ENCODE results near the gene SUN1. TPM values are rescaled to one million over a fixed set of nuclear protein-coding genes. Genes with fewer than 3 reads are reported as not detected.

SUN1 gene
- total RNA-seq, 3 donors from 2014 or later = 153 to 189 (median 160) TPM

- peak in 1 of 2 donors; percentile 30 for DNase-seq (ENCODE audit: low spot score in 2 of 2)
- no peak overlapping the region for H3K27ac ChIP-seq
- no peaks in the 10 kb centered on the region for H3K9me3 ChIP-seq
- no peak overlapping the region for H3K4me3 ChIP-seq
- intact Hi-C loops (cut with DNase I; ENCODE audit: low total_unique reads) = no loop called here
- H3K4me1 ChIP-seq = no peaks in the 10 kb centered on the region
- H3K36me3 ChIP-seq = no peaks in the 10 kb centered on the region
- H3K27me3 ChIP-seq = no peaks in the 10 kb centered on the region
- TF ChIP-seq CTCF (IDR thresholded peaks at IDR 0.05) = no peak
- no peak for TF ChIP-seq POLR2A (IDR thresholded peaks at IDR 0.05)
- no peak for TF ChIP-seq POLR2AphosphoS5 (IDR thresholded peaks at IDR 0.05)
These were observed 85.8 kb downstream of the SUN1 start for GRCh38 chr7:918118-918425.

- H3K4me3 ChIP-seq = no peak overlapping the region
- no peaks in the 10 kb centered on the region for H3K4me1 ChIP-seq
- H3K27me3 ChIP-seq = no peaks in the 10 kb centered on the region
- peak in 1 of 2 donors; percentile 50 for DNase-seq (ENCODE audit: low spot score in 2 of 2)
- H3K27ac ChIP-seq = no peak overlapping the region
- no peaks in the 10 kb centered on the region for H3K36me3 ChIP-seq
- H3K9me3 ChIP-seq = no peaks in the 10 kb centered on the region
- intact Hi-C loops (cut with DNase I; ENCODE audit: low total_unique reads) = no loop called here
- no peak for TF ChIP-seq POLR2A (IDR thresholded peaks at IDR 0.05)
- TF ChIP-seq POLR2AphosphoS5 (IDR thresholded peaks at IDR 0.05) = no peak
These were observed 86.3 kb downstream of the SUN1 start for GRCh38 chr7:918441-919113.

GRCh38 chr7:919114-919442, 86.8 kb downstream of the SUN1 start:
- no peak overlapping the region for H3K27ac ChIP-seq
- no peaks in the 10 kb centered on the region for H3K4me1 ChIP-seq
- DNase-seq (ENCODE audit: low spot score in 2 of 2) = peak in 1 of 2 donors; percentile 12

DNA sequence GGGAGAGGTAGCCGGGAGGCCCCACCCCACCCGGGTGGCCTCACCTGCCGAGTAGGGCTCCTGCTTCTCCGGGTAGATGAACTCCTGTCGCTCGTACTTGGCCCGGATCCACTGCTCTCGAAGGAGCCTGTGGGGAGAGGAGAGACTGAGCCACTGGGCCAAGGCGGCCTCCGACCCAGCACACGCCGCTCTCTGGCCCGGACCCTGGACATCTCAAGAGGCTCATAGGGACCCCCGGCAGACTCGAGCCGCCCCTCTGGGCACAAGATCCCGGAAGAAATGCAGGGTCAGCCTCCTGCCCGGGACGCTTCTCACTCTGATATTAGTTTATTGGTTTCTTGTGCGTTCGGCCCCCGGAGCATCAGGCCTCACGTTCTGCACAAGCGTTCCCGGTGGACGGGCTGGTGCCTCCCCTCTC, 87.7 kb downstream of the SUN1 start:
- H3K4me1 ChIP-seq = no peaks in the 10 kb centered on the region
- intact Hi-C loops (cut with DNase I; ENCODE audit: low total_unique reads) = loop anchor here (5.0 kb wide), 1 partner anchor 432 kb away; no protein-coding TSS in a partner anchor

More at GRCh38 chr7:919114-919442, 86.8 kb downstream of the SUN1 start:
- H3K36me3 ChIP-seq = no peaks in the 10 kb centered on the region
- TF ChIP-seq POLR2AphosphoS5 (IDR thresholded peaks at IDR 0.05) (no peak), POLR2A (IDR thresholded peaks at IDR 0.05) (no peak), CTCF (IDR thresholded peaks at IDR 0.05) (no peak)
- no peaks in the 10 kb centered on the region for H3K27me3 ChIP-seq
- intact Hi-C loops (cut with DNase I; ENCODE audit: low total_unique reads) = no loop called here
- no peaks in the 10 kb centered on the region for H3K9me3 ChIP-seq
- H3K4me3 ChIP-seq = no peak overlapping the region

DNA sequence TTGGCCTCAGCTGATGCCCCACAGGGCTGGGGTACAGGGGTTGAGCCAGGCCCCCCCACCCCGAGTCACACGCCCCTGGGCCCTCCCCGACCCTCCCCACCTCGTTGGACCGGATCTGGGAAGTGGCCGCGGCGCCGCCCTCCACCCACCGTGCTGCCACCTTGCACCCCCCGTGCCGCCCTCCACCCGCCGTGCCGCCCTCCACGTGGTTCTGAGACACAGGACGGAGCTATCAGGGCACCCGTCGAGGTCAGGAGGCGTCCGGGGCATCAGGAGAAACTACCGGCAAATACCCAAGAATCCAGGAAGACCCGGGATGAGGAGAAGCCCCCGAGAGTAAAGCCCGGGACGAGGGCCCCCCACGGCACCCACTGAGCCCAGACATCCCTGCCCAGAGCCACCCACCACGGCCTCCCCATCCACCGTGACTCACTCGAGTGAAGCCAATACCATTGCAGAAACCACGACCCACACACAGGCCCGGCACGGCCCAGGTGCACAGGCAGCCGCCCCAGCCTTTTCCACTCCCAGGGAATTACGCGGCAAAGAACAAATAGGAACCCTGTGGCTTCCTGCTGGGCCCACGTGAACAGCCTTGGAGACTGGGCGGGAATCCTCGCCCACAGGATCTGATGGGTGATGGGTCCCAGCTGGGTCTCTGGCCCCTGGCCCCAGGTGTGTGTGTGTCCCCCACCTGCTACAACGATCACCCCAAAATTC, 88.2 kb downstream of the SUN1 start:
- Histone ChIP-seq H3K27me3 (no peaks in the 10 kb centered on the region), H3K9me3 (no peaks in the 10 kb centered on the region), H3K27ac (no peak overlapping the region), H3K4me3 (no peak overlapping the region), H3K36me3 (no peaks in the 10 kb centered on the region), H3K4me1 (no peaks in the 10 kb centered on the region)
- peak in 1 of 2 donors; percentile 49 for DNase-seq (ENCODE audit: low spot score in 2 of 2)
- no peak for TF ChIP-seq POLR2AphosphoS5 (IDR thresholded peaks at IDR 0.05)
- TF ChIP-seq POLR2A (IDR thresholded peaks at IDR 0.05) = no peak
- intact Hi-C loops (cut with DNase I; ENCODE audit: low total_unique reads) = loop anchor here (5.0 kb wide), 1 partner anchor 432 kb away; no protein-coding TSS in a partner anchor

More for the DNA sequence above, 87.7 kb downstream of the SUN1 start:
- H3K27ac ChIP-seq = no peak overlapping the region
- no peaks in the 10 kb centered on the region for H3K36me3 ChIP-seq
- DNase-seq (ENCODE audit: low spot score in 2 of 2) = no peak
- H3K27me3 ChIP-seq = no peaks in the 10 kb centered on the region
- TF ChIP-seq POLR2AphosphoS5 (IDR thresholded peaks at IDR 0.05) = no peak
- TF ChIP-seq POLR2A (IDR thresholded peaks at IDR 0.05) = no peak
- no peak for TF ChIP-seq CTCF (IDR thresholded peaks at IDR 0.05)
- no peaks in the 10 kb centered on the region for H3K9me3 ChIP-seq
- H3K4me3 ChIP-seq = no peak overlapping the region

GRCh38 chr7:921071-921461, 88.8 kb downstream of the SUN1 start:
- H3K9me3 ChIP-seq = no peaks in the 10 kb centered on the region
- no peaks in the 10 kb centered on the region for H3K27me3 ChIP-seq
- H3K27ac ChIP-seq = no peak overlapping the region
- no peaks in the 10 kb centered on the region for H3K36me3 ChIP-seq
- DNase-seq (ENCODE audit: low spot score in 2 of 2) = peak in 1 of 2 donors; percentile 40
- no peaks in the 10 kb centered on the region for H3K4me1 ChIP-seq
- intact Hi-C loops (cut with DNase I; ENCODE audit: low total_unique reads) = loop anchor here (5.0 kb wide), 1 partner anchor 431 kb away; no protein-coding TSS in a partner anchor
- H3K4me3 ChIP-seq = no peak overlapping the region
- no peak for TF ChIP-seq CTCF (IDR thresholded peaks at IDR 0.05)
- TF ChIP-seq POLR2AphosphoS5 (IDR thresholded peaks at IDR 0.05) = no peak
- TF ChIP-seq POLR2A (IDR thresholded peaks at IDR 0.05) = no peak

Data from breast epithelium (tissue), 4 donors.